SIG-M5 treated with dmso at 0.1 percent for 504 hours (cell line): ENCODE data around the gene JRKL.

Experiments used
- DNase-seq: peaks from one replicate; lab custom pipeline; 2025; ENCODE audit not compliant: unreplicated experiment; lab: John Stamatoyannopoulos, UW

The JRKL gene

GRCh38 chr11:96389720-96390487, at the start of gene JRKL, which contains the start of gene CCDC82:
TSS of gene JRKL (plus strand) at chr11:96390013. CDS start at chr11:96390650, 637 bp downstream.
TSS of gene CCDC82 (minus strand) at chr11:96389912. CDS start at chr11:96384747, 5,165 bp downstream.
- peak; percentile 87 for DNase-seq

- no peak for DNase-seq
Measured at GRCh38 chr11:96340555-96340885, 49.3 kb upstream of the JRKL start.

GRCh38 chr11:96341211-96342013, 48.4 kb upstream of the JRKL start:
- DNase-seq, result no peak

DNA sequence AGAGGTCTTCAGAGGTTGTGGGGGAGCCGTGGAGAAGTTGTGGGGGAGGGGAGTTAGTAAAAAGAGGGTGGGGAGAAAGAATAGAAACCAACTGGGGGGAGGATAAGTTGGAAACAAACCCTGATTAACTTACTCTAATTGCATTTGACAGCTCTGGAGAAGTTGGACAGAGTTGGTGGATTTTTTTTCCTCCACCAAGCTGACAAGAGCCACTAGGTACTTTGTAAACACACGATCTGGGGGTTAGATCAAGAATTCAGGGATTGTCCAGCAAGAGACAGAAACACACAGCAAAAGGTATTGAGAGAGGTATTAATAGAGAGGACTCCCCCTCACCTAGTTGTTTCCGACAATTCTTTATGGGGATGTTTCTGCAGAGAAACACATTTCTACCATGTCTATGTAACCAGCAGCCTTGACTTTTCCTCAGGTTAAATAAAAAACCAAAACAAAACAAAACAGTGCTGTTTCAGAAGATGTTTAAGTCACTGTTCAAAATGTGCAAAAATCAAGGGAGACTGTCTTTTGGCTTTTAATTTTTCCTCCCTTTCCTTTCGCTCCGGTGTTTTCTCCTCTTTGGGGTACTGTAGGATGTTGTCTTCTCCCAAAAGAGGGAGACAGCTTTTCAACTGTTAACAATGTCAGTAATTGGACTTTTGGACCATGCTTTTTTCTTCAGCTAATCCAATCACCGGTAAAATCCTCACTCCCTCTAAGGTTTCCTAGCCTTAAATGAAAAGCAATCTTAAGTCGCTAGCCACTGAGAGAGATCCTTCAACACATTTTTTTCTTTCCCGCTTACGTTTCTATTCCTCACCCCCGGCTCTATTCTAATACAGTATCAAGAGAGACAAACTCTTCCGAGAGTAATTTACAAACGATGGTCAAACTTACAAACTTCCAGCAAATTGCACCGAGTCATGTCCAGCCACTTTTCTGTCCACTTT, 47.5 kb upstream of the JRKL start:
- DNase-seq, result no peak

DNA sequence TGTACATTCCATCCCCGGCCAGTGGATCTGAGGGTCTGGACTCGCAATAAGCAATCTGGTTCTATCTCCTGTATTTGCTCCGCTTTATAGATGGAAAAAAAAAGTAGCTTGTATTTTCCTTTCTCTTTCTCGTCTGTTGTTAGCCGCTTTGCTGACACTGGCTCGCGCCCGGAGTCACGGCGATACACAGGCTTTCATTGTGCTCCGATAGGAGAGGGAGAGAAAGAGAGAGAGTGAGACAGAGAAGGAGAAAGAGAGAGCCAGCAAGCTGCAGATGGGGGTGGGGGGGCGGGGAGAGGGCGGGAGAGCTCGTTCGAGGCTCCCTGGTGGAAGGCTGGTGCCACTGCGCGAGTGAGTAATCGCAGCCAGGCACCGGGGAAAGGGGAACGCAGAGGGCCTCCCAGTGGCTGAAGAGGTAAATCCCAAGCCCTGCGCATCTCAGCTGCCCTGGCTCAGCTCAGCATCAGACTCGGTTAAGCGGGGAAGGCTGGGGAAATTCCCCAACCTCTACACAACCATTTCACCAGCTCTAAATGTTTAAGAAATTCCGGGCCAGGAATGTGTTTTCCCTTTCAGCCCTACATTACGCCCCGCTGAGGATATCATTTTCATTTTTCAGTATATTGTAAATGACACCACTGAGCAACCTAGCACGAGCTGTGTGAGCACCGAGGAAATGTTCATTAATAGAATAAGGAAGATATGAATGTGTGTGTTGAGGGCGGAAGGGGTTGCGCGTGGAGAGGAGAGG, 46.7 kb upstream of the JRKL start, which contains the start of gene MAML2:
Gene MAML2 (minus strand): TSS at position 235 of the 751 bp plus-strand sequence. CDS start 1,300 bp downstream, outside the sequence.
- DNase-seq, result peak; percentile 88

GRCh38 chr11:96356848-96357247, 33.0 kb upstream of the JRKL start:
- no peak for DNase-seq

- DNase-seq, result no peak
Measured at GRCh38 chr11:96357794-96358193, 32.0 kb upstream of the JRKL start.

- no peak for DNase-seq
Measured at GRCh38 chr11:96358321-96358720, 31.5 kb upstream of the JRKL start.

DNA sequence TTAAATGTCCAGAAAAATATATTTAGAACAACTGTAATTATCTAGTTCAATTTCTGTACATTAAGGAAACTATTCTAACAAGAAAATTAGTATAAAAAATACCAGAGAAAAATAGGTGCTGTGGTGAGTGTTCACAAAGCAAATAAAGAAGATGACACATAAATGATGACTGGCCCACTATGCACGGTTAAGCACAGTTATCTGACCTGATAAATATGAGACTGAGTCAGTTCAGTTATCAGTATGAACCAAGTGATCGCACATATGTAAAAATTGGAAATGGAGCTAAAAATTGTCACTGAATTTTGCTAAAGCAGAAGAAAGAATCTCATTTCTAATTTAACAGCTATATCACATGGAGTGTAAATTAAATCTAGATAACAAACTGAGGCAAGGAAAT, 28.0 kb upstream of the JRKL start:
- DNase-seq, result no peak

DNA sequence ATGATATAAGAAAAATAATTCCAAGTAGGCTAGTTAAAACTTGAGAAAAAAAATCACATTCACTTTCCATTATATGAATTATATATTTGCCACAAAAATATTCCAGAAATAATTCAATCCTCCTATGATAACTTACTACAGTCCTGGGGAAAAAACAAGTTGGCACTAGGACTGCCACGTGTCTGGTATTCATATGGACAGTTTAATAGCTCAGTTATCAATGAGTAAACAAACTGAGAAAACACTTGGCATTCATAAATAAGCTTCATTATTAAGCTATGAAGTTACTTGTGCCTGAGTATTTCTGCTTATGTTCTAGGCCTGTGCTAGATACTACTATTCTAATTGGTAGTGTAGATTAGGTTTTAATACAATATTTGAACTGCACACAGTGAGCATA, 24.3 kb upstream of the JRKL start:
- no peak for DNase-seq

DNA sequence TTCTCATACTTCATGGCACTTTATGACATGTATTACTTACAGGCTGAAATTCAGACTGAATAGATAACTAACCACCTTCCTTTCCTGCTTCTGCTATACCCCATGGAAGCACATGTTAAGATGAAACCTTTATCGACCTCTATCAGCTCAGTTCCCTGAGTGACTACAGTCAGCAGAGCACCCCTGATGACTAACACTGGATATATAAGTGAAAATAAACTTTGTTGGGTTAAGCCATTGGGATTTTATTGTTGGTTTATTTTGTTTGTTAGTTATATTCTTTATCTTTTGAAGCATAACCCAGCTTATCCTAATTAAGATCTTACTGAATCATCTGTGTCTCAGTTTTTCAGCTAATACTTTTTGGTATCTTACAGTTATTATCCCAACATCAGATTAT, 23.8 kb upstream of the JRKL start:
- no peak for DNase-seq

- peak; percentile 61 for DNase-seq
Measured at GRCh38 chr11:96367342-96367741, 22.5 kb upstream of the JRKL start.

- peak; percentile 1 for DNase-seq
Measured at GRCh38 chr11:96373826-96374225, 16.0 kb upstream of the JRKL start.

GRCh38 chr11:96376796-96377195, 13.0 kb upstream of the JRKL start:
- no peak for DNase-seq

- DNase-seq, result no peak
Measured at GRCh38 chr11:96384156-96384555, 5.7 kb upstream of the JRKL start.

- DNase-seq, result no peak
Measured at GRCh38 chr11:96385187-96385586, 4.6 kb upstream of the JRKL start.

- peak; percentile 13 for DNase-seq
Measured at GRCh38 chr11:96388891-96389719, 708 bp upstream of the JRKL start.

DNA sequence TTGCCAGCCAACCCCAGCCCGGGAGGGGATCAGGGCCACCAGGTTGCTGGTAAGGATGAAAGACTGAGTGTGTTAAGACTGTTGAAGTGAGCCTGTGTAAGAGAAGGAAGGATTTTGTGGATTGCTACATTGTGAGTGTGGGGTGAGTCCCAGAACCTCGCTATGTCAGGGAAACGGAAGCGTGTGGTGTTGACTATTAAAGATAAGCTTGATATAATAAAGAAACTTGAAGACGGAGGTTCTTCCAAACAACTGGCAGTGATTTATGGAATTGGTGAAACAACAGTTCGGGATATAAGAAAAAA, 627 bp downstream of the JRKL start:
- peak; percentile 40 for DNase-seq

DNA sequence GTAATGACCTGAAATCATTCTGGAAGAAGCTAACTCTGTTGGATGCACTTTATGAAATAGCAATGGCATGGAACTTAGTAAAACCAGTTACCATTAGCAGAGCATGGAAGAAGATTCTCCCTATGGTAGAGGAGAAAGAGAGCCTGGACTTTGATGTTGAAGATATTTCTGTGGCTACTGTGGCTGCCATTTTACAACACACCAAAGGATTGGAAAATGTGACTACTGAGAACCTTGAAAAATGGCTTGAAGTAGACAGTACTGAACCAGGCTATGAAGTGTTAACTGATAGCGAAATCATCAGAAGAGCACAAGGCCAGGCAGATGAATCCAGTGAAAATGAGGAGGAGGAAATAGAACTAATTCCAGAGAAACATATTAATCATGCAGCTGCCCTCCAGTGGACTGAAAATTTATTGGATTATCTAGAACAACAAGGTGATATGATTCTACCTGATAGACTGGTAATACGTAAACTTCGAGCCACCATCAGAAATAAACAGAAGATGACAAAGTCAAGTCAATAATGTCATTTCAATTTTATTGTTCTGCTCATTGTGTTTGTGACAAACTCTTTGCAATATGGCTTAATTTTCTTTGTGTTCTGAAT, 2.0 kb downstream of the JRKL start:
- no peak for DNase-seq
